HEK293 (cell line): ENCODE data around the gene PIGB.

Experiments used
- ATF2 ChIP-seq: fragments of 450-650 bp; formaldehyde crosslinking; IDR thresholded peaks from 2 replicates; pipeline ENCODE4 v1.5.1; 2016; ENCODE audit warnings: missing biosample characterization, missing genetic modification characterization, low read depth
- BCL11A ChIP-seq: fragments of 450-650 bp; formaldehyde crosslinking; IDR thresholded peaks from 2 replicates; pipeline ENCODE4 v1.5.1; 2016; ENCODE audit warnings: low read depth, missing biosample characterization, missing genetic modification characterization
- GLI4 ChIP-seq: fragments of 450-650 bp; formaldehyde crosslinking; IDR thresholded peaks from 2 replicates; pipeline ENCODE4 v1.5.1; 2016; ENCODE audit warnings: missing biosample characterization, missing genetic modification characterization
- GLIS2 ChIP-seq: fragments of 450-650 bp; formaldehyde crosslinking; IDR thresholded peaks from 2 replicates; pipeline ENCODE4 v1.5.1; 2016; ENCODE audit warnings: missing biosample characterization, missing genetic modification characterization
- HIC1 ChIP-seq: fragments of 450-650 bp; formaldehyde crosslinking; IDR thresholded peaks from 2 replicates; pipeline ENCODE4 v1.5.1; 2016; ENCODE audit warnings: missing biosample characterization, missing genetic modification characterization
- HOXD13 ChIP-seq: sonication (generic); formaldehyde crosslinking; IDR thresholded peaks from 2 replicates; pipeline ENCODE4 v1.8.0; 2022; ENCODE audit warnings: missing genetic modification reagents, borderline replicate concordance
- MZF1 ChIP-seq: fragments of 450-650 bp; formaldehyde crosslinking; IDR thresholded peaks from 2 replicates; pipeline ENCODE4 v1.5.1; 2017; ENCODE audit warnings: missing biosample characterization, missing genetic modification characterization, borderline replicate concordance
- TRIM28 ChIP-seq: IDR thresholded peaks from 2 replicates; pipeline ENCODE4 v1.6.1; 2011; ENCODE audit warnings: low read length, control low read depth, borderline replicate concordance
- ZBTB20 ChIP-seq: fragments of 450-650 bp; formaldehyde crosslinking; IDR thresholded peaks from 2 replicates; pipeline ENCODE4 v1.5.1; 2016; ENCODE audit warnings: missing biosample characterization, missing genetic modification characterization
- ZEB2 ChIP-seq: fragments of 450-650 bp; formaldehyde crosslinking; IDR thresholded peaks from 2 replicates; pipeline ENCODE4 v1.5.1; 2016; ENCODE audit warnings: missing biosample characterization, missing genetic modification characterization
- ZIC2 ChIP-seq: fragments of 450-650 bp; formaldehyde crosslinking; IDR thresholded peaks from 2 replicates; pipeline ENCODE4 v1.5.1; 2016; ENCODE audit warnings: missing biosample characterization, missing genetic modification characterization
- ZNF132 ChIP-seq: fragments of 450-650 bp; formaldehyde crosslinking; IDR thresholded peaks from 2 replicates; pipeline ENCODE4 v1.5.1; 2017; ENCODE audit warnings: missing biosample characterization, missing genetic modification characterization, borderline replicate concordance
- ZNF341 ChIP-seq: fragments of 450-650 bp; formaldehyde crosslinking; IDR thresholded peaks from 2 replicates; pipeline ENCODE4; 2016; ENCODE audit warnings: low read depth, missing biosample characterization, missing genetic modification characterization
- ZNF394 ChIP-seq: fragments of 450-650 bp; formaldehyde crosslinking; IDR thresholded peaks from 2 replicates; pipeline ENCODE4 v1.5.1; 2016; ENCODE audit warnings: missing biosample characterization, missing genetic modification characterization, mild to moderate bottlenecking, moderate library complexity, borderline replicate concordance
- ZNF398 ChIP-seq: fragments of 450-650 bp; formaldehyde crosslinking; IDR thresholded peaks from 2 replicates; pipeline ENCODE4 v1.5.1; 2017; ENCODE audit warnings: missing biosample characterization, missing genetic modification characterization
- ZNF433 ChIP-seq: fragments of 450-650 bp; formaldehyde crosslinking; IDR thresholded peaks from 2 replicates; pipeline ENCODE4 v1.5.1; 2016; ENCODE audit warnings: missing biosample characterization, missing genetic modification characterization, low read depth
- ZNF530 ChIP-seq: fragments of 450-650 bp; formaldehyde crosslinking; IDR thresholded peaks from 2 replicates; pipeline ENCODE4 v1.5.1; 2016; ENCODE audit warnings: low read depth, missing biosample characterization, missing genetic modification characterization
- ZNF561 ChIP-seq: fragments of 450-650 bp; IDR thresholded peaks from 2 replicates; pipeline ENCODE4 v1.5.1; 2018; ENCODE audit warnings: missing biosample characterization, missing genetic modification characterization, borderline replicate concordance
- ZNF623 ChIP-seq: fragments of 450-650 bp; formaldehyde crosslinking; IDR thresholded peaks from 2 replicates; pipeline ENCODE4 v1.5.1; 2016; ENCODE audit warnings: missing biosample characterization, missing genetic modification characterization
- ZNF626 ChIP-seq: fragments of 450-650 bp; sonication (Bioruptor Pico); formaldehyde crosslinking; IDR thresholded peaks from 2 replicates; pipeline ENCODE4 v1.5.1; 2018; ENCODE audit warnings: missing biosample characterization, missing genetic modification characterization, inconsistent platforms
- ZNF629 ChIP-seq: fragments of 450-650 bp; formaldehyde crosslinking; IDR thresholded peaks from 2 replicates; pipeline ENCODE4 v1.5.1; 2017; ENCODE audit warnings: missing biosample characterization, missing genetic modification characterization
- ZNF645 ChIP-seq: fragments of 450-650 bp; formaldehyde crosslinking; IDR thresholded peaks from 2 replicates; pipeline ENCODE4; 2016; ENCODE audit warnings: missing biosample characterization, missing genetic modification characterization
- ZNF707 ChIP-seq: fragments of 450-650 bp; formaldehyde crosslinking; IDR thresholded peaks from 2 replicates; pipeline ENCODE4 v1.5.1; 2016; ENCODE audit warnings: missing biosample characterization, missing genetic modification characterization
- ZNF76 ChIP-seq: fragments of 450-650 bp; formaldehyde crosslinking; IDR thresholded peaks from 2 replicates; pipeline ENCODE4; 2016; ENCODE audit warnings: low read depth, missing biosample characterization, missing genetic modification characterization, borderline replicate concordance
- ZNF777 ChIP-seq: fragments of 450-650 bp; formaldehyde crosslinking; IDR thresholded peaks from 2 replicates; pipeline ENCODE4 v1.5.1; 2017; ENCODE audit warnings: missing biosample characterization, missing genetic modification characterization, borderline replicate concordance
- ZSCAN5A ChIP-seq: fragments of 450-650 bp; formaldehyde crosslinking; IDR thresholded peaks from 2 replicates; pipeline ENCODE4 v1.5.1; 2016; ENCODE audit warnings: missing biosample characterization, missing genetic modification characterization
- TF ChIP-seq, protein P1 (sequence below): fragments of 450-650 bp; formaldehyde crosslinking; IDR thresholded peaks from 2 replicates; pipeline ENCODE4 v1.5.1; 2016; ENCODE audit warnings: missing biosample characterization, missing genetic modification characterization

Gene PIGB

GRCh38 chr15:55318588-55319494 is at the start of gene PIGB, which contains the start of gene PIGBOS1 (continued):
- no peak for TF ChIP-seq ZSCAN5A
- no peak for TF ChIP-seq HOXD13 (CRISPR knock-in tag)
- 0 out of 2 replicates have a peak, but pooled peaks have one; percentile 5 for TF ChIP-seq ZIC2
- 0 out of 2 replicates have a peak, but pooled peaks have one; percentile 4 for TF ChIP-seq ATF2 (tag by site-specific recombination)
- TF ChIP-seq ZNF76: 0 out of 2 replicates have a peak, but pooled peaks have one; percentile 21
- TF ChIP-seq ZNF394 (tag by site-specific recombination): peak; percentile 52; the same call in 1 of the 2 replicates
- TF ChIP-seq ZNF623 (tag by site-specific recombination): no peak
- peak; percentile 51; the same call in 1 of the 2 replicates for TF ChIP-seq ZNF561 (tag by site-specific recombination)
- TF ChIP-seq ZNF341: peak; percentile 60; the same call in 1 of the 2 replicates
- TF ChIP-seq ZNF626 (tag by site-specific recombination): no peak
- peak; percentile 77 for TF ChIP-seq ZEB2 (tag by site-specific recombination)
- TF ChIP-seq ZNF645 (tag by site-specific recombination): no peak
- no peak for TF ChIP-seq HIC1 (tag by site-specific recombination)
- peak; percentile 97 for TF ChIP-seq ZNF777 (tag by site-specific recombination)
- TF ChIP-seq ZNF398: peak; percentile 83
- TF ChIP-seq TRIM28: peak; percentile 52
- TF ChIP-seq ZNF707: no peak
- TF ChIP-seq ZNF629 (tag by site-specific recombination): peak; percentile 74
- TF ChIP-seq, protein P1, sequence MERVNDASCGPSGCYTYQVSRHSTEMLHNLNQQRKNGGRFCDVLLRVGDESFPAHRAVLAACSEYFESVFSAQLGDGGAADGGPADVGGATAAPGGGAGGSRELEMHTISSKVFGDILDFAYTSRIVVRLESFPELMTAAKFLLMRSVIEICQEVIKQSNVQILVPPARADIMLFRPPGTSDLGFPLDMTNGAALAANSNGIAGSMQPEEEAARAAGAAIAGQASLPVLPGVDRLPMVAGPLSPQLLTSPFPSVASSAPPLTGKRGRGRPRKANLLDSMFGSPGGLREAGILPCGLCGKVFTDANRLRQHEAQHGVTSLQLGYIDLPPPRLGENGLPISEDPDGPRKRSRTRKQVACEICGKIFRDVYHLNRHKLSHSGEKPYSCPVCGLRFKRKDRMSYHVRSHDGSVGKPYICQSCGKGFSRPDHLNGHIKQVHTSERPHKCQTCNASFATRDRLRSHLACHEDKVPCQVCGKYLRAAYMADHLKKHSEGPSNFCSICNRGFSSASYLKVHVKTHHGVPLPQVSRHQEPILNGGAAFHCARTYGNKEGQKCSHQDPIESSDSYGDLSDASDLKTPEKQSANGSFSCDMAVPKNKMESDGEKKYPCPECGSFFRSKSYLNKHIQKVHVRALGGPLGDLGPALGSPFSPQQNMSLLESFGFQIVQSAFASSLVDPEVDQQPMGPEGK (tag by site-specific recombination): peak; percentile 66; the same call in 1 of the 2 replicates
- TF ChIP-seq ZNF132 (tag by site-specific recombination): no peak
- TF ChIP-seq ZBTB20 (tag by site-specific recombination): peak; percentile 72; the same call in 1 of the 2 replicates
- peak; percentile 73 for TF ChIP-seq GLIS2 (tag by site-specific recombination)
- no peak for TF ChIP-seq ZNF433 (tag by site-specific recombination)
- TF ChIP-seq MZF1 (tag by site-specific recombination): no peak
- no peak for TF ChIP-seq GLI4 (tag by site-specific recombination)
- no peak for TF ChIP-seq ZNF530
- TF ChIP-seq BCL11A (tag by site-specific recombination): no peak
